ENCODE results near the gene JAG1. TPM values are rescaled to one million over a fixed set of nuclear protein-coding genes. Genes with fewer than 3 reads are reported as not detected.
A peak's percentile ranks its signal among the peaks of the same experiment; 100 is the strongest.

Gene JAG1
- total RNA-seq, 4 donors from 2014 or later: 133 to 367 (median 191) TPM

GRCh38 chr20:10636326-10636818 lies 37.4 kb downstream of the JAG1 start:
- WGBS: 50% methylated on average over 5 of the region's 5 CpGs
- Histone ChIP-seq H3K9me3 (no peaks in the 10 kb centered on the region), H3K4me1 (peaks cover 85% of the 10 kb centered on the region), H3K36me3 (peaks cover 28% of the 10 kb centered on the region), H3K27ac (peak overlapping the region; percentile 68), H3K27me3 (no peaks in the 10 kb centered on the region), H3K4me3 (no peak overlapping the region)
- no peak for TF ChIP-seq EP300 (IDR thresholded peaks at IDR 0.05)
- TF ChIP-seq POLR2AphosphoS5 (IDR thresholded peaks at IDR 0.05): peak in 1 of 3 donors; percentile 30
- DNase-seq (ENCODE audit: low spot score in 2 of 2): no peak

GRCh38 chr20:10635476-10636208 lies 38.2 kb downstream of the JAG1 start:
- H3K36me3 ChIP-seq: peaks cover 21% of the 10 kb centered on the region
- TF ChIP-seq POLR2AphosphoS5 (IDR thresholded peaks at IDR 0.05) (no peak), POLR2A (IDR thresholded peaks at IDR 0.05) (no peak), EP300 (IDR thresholded peaks at IDR 0.05) (no peak)
- TF ChIP-seq, protein P1, sequence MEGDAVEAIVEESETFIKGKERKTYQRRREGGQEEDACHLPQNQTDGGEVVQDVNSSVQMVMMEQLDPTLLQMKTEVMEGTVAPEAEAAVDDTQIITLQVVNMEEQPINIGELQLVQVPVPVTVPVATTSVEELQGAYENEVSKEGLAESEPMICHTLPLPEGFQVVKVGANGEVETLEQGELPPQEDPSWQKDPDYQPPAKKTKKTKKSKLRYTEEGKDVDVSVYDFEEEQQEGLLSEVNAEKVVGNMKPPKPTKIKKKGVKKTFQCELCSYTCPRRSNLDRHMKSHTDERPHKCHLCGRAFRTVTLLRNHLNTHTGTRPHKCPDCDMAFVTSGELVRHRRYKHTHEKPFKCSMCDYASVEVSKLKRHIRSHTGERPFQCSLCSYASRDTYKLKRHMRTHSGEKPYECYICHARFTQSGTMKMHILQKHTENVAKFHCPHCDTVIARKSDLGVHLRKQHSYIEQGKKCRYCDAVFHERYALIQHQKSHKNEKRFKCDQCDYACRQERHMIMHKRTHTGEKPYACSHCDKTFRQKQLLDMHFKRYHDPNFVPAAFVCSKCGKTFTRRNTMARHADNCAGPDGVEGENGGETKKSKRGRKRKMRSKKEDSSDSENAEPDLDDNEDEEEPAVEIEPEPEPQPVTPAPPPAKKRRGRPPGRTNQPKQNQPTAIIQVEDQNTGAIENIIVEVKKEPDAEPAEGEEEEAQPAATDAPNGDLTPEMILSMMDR (IDR thresholded peaks at IDR 0.05): no peak
- DNase-seq (ENCODE audit: low spot score in 2 of 2): no peak
- H3K4me3 ChIP-seq: no peak overlapping the region
- WGBS: 87% methylated on average over 5 of the region's 5 CpGs
- no peaks in the 10 kb centered on the region for H3K9me3 ChIP-seq
- peaks cover 87% of the 10 kb centered on the region for H3K4me1 ChIP-seq
- H3K27me3 ChIP-seq: no peaks in the 10 kb centered on the region
- peak overlapping the region; percentile 68 for H3K27ac ChIP-seq

DNA sequence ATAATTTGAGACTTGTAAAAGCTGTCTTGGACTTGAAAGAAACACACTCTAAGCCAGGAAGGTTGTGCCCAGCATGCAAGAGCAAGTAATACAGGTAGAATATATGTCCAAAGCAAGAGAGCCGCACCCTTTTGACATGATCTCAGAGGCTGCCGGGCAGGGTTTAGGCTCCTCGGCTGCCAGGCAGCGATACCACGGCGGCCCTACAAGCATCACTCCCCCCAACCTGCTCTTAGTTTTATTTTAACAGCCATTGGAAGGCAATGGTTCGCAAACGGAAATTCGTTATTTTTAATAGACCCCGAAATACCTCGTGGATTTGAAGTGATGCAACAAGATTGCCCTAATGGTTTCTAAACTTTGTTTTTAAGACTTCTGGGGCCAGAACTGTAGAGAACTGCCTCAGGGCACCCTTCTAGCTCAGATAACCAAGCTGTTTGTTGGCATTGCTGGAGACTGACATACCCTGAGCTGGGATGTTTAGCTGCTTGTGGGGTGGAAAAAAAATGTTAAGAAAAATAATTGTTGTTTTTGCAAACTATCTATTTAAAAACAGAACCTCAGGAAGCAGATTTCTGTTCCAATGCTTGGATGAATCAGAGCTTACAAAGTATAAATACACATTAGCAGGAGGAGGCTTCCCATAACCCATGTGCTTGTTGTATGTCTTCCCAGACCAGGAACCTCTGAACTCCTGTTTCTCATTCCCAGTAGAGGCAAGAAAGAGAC lies 39.0 kb downstream of the JAG1 start:
- DNase-seq (ENCODE audit: low spot score in 2 of 2): no peak
- H3K4me3 ChIP-seq: no peak overlapping the region
- peaks cover 90% of the 10 kb centered on the region for H3K4me1 ChIP-seq
- peaks cover 13% of the 10 kb centered on the region for H3K36me3 ChIP-seq
- H3K27me3 ChIP-seq: no peaks in the 10 kb centered on the region
- no peaks in the 10 kb centered on the region for H3K9me3 ChIP-seq
- no peak for TF ChIP-seq EP300 (IDR thresholded peaks at IDR 0.05)
- TF ChIP-seq POLR2AphosphoS5 (IDR thresholded peaks at IDR 0.05): no peak
- WGBS: 61% methylated on average over 11 of the region's 11 CpGs
- H3K27ac ChIP-seq: peak overlapping the region; percentile 68

- no peak for DNase-seq (ENCODE audit: low spot score in 2 of 2)
- Histone ChIP-seq H3K27me3 (no peaks in the 10 kb centered on the region), H3K4me1 (peaks cover 95% of the 10 kb centered on the region), H3K4me3 (no peak overlapping the region), H3K36me3 (peaks cover 6% of the 10 kb centered on the region), H3K9me3 (no peaks in the 10 kb centered on the region), H3K27ac (peak overlapping the region; percentile 68)
- no peak for TF ChIP-seq EP300 (IDR thresholded peaks at IDR 0.05)
- TF ChIP-seq, protein P1 (IDR thresholded peaks at IDR 0.05): no peak
- TF ChIP-seq POLR2AphosphoS5 (IDR thresholded peaks at IDR 0.05): no peak
- WGBS: 22% methylated on average over 5 of the region's 5 CpGs
Measured at GRCh38 chr20:10634211-10634610, 39.6 kb downstream of the JAG1 start.

DNA sequence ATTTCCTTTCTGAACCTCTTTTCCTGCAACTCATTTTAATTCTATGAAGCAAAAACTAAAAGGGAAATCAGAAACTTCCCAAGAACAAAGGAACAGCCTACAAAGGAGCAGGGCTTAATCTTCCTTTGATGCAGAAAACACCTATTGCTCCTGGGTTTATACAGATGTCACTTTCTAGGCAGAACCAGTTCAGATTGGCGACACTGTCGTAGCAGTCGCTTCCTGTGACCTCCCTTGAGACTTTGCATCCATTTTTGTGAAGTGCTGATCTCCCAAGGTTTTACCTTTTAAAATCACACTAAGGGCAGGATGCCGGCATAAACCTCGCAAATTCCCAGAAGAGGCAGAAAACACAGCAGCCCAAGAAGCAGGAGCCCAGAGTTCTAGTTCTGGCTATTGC lies 40.1 kb downstream of the JAG1 start:
- Histone ChIP-seq H3K4me3 (no peak overlapping the region), H3K27ac (peak overlapping the region; percentile 68), H3K9me3 (no peaks in the 10 kb centered on the region), H3K4me1 (peaks cover 95% of the 10 kb centered on the region), H3K27me3 (no peaks in the 10 kb centered on the region), H3K36me3 (peaks cover 1% of the 10 kb centered on the region)
- DNase-seq (ENCODE audit: low spot score in 2 of 2): no peak
- 75% methylated on average over 5 of the region's 5 CpGs for WGBS
- TF ChIP-seq POLR2AphosphoS5 (IDR thresholded peaks at IDR 0.05) (no peak), EP300 (IDR thresholded peaks at IDR 0.05) (no peak), POLR2A (IDR thresholded peaks at IDR 0.05) (no peak)
- TF ChIP-seq, protein P1 (IDR thresholded peaks at IDR 0.05): no peak

Measured in suprapubic skin (tissue), 4 donors.